Hippocampal formation (tissue), 2 donors: ENCODE measurements around the gene MARCHF9.

Experiments used
- DNase-seq, 2 donors: peaks; one replicate each; lab custom pipeline; 2025; lab: John Stamatoyannopoulos, UW

Gene MARCHF9

GRCh38 chr12:57796996-57797395, 42.1 kb downstream of the MARCHF9 start:
- DNase-seq: no peak

- DNase-seq: no peak
These were observed 43.0 kb downstream of the MARCHF9 start for GRCh38 chr12:57797933-57798332.

- no peak for DNase-seq
These were observed 46.1 kb downstream of the MARCHF9 start for GRCh38 chr12:57800965-57801364.

- DNase-seq: no peak
These were observed 47.7 kb downstream of the MARCHF9 start for GRCh38 chr12:57802607-57803006.

GRCh38 chr12:57803319-57803893, 48.5 kb downstream of the MARCHF9 start:
- peak in 1 of 2 donors; percentile 10 for DNase-seq

GRCh38 chr12:57806677-57807076, 51.8 kb downstream of the MARCHF9 start:
- no peak for DNase-seq

- DNase-seq: no peak
These were observed 52.4 kb downstream of the MARCHF9 start for GRCh38 chr12:57807285-57807684.

- no peak for DNase-seq
These were observed 53.4 kb downstream of the MARCHF9 start for GRCh38 chr12:57808351-57808750.

- no peak for DNase-seq
These were observed 54.5 kb downstream of the MARCHF9 start for GRCh38 chr12:57809425-57809824.
